Ascending aorta (tissue), 2 donors: Measurements from ENCODE around the gene VWA8. TPM values are rescaled to one million over a fixed set of nuclear protein-coding genes. Genes with fewer than 3 reads are reported as not detected.

Experiments
- DNase-seq, 2 donors: peaks; one replicate each; pipeline ENCODE4 v3.0.0-alpha.2; 2019; ENCODE audit warnings: low spot score in 2 of 2
- H3K27ac ChIP-seq, 2 donors: fragments of 200-600 bp; sonication (generic); one replicate each; pipeline ENCODE4 v1.5.1; 2016 to 2017; ENCODE audit warnings: mild to moderate bottlenecking in 1 of 2
- H3K27me3 ChIP-seq: fragments of 200-600 bp; sonication (generic); one replicate; pipeline ENCODE4 v1.5.1; 2017
- H3K36me3 ChIP-seq, 2 donors: fragments of 200-600 bp; sonication (generic); one replicate each; pipeline ENCODE4 v1.5.1; 2016
- H3K4me1 ChIP-seq, 2 donors: fragments of 200-600 bp; sonication (generic); one replicate each; pipeline ENCODE4 v1.5.1; 2016 to 2017; ENCODE audit warnings: mild to moderate bottlenecking in 1 of 2
- H3K4me3 ChIP-seq, 2 donors: fragments of 200-600 bp; sonication (generic); one replicate each; pipeline ENCODE4 v1.5.1; 2016 to 2017; ENCODE audit warnings: mild to moderate bottlenecking in 1 of 2
- H3K9me3 ChIP-seq, 2 donors: fragments of 200-600 bp; sonication (generic); one replicate each; pipeline ENCODE4 v1.5.1; 2016
- CTCF ChIP-seq, 3 experiments: fragments of 200-600 bp in 2 of 3; fragments of 450-650 bp in 1 of 3; sonication (generic) in 2 of 3; IDR thresholded peaks; one replicate each; pipeline ENCODE4 v1.5.1; 2016 to 2019; ENCODE audit warnings: antibody characterized with exemption in 3 of 3, mild to moderate bottlenecking in 1 of 3, moderate library complexity in 1 of 3
- intact Hi-C: fragments of 100-400 bp; cut with DNase I; formaldehyde crosslinking; loops from one replicate; pipeline ENCODE4 v1.15.1; 2023
- total RNA-seq: library from RNA; depleted of rRNA; stranded (reverse); fragments of >200 nt; gene quantifications from one replicate; pipeline ENCODE4 v1.1.0, GENCODE V29; 2016

The VWA8 gene
- total RNA-seq, 1 donor from 2014 or later = 10.4 TPM

- intact Hi-C loops = no loop called here
- no peaks in the 10 kb centered on the region for H3K27me3 ChIP-seq
- DNase-seq = no peak
- no peak for TF ChIP-seq CTCF (IDR thresholded peaks at IDR 0.05)
- H3K27ac ChIP-seq = no peak overlapping the region
- H3K4me3 ChIP-seq = no peak overlapping the region
- no peaks in the 10 kb centered on the region for H3K36me3 ChIP-seq
- no peaks in the 10 kb centered on the region for H3K9me3 ChIP-seq
- H3K4me1 ChIP-seq = no peaks in the 10 kb centered on the region
These were observed 196.4 kb downstream of the VWA8 start for GRCh38 chr13:41764558-41764957.

- no peaks in the 10 kb centered on the region for H3K9me3 ChIP-seq
- H3K27ac ChIP-seq = no peak overlapping the region
- H3K36me3 ChIP-seq = no peaks in the 10 kb centered on the region
- no peaks in the 10 kb centered on the region for H3K27me3 ChIP-seq
- no peak for DNase-seq
- no peak overlapping the region for H3K4me3 ChIP-seq
- no peaks in the 10 kb centered on the region for H3K4me1 ChIP-seq
- no peak for TF ChIP-seq CTCF (IDR thresholded peaks at IDR 0.05)
- intact Hi-C loops = no loop called here
These were observed 197.1 kb downstream of the VWA8 start for GRCh38 chr13:41763782-41764181.

GRCh38 chr13:41762796-41763195 lies 198.1 kb downstream of the VWA8 start:
- Histone ChIP-seq H3K27ac (no peak overlapping the region), H3K4me3 (no peak overlapping the region), H3K27me3 (no peaks in the 10 kb centered on the region), H3K9me3 (no peaks in the 10 kb centered on the region), H3K4me1 (no peaks in the 10 kb centered on the region), H3K36me3 (no peaks in the 10 kb centered on the region)
- intact Hi-C loops = no loop called here
- no peak for TF ChIP-seq CTCF (IDR thresholded peaks at IDR 0.05)
- no peak for DNase-seq

- no peak for TF ChIP-seq CTCF (IDR thresholded peaks at IDR 0.05)
- Histone ChIP-seq H3K4me3 (no peak overlapping the region), H3K4me1 (peaks cover 0 to 3% of the 10 kb centered on the region in 2 donors), H3K27ac (no peak overlapping the region), H3K9me3 (no peaks in the 10 kb centered on the region), H3K27me3 (no peaks in the 10 kb centered on the region), H3K36me3 (no peaks in the 10 kb centered on the region)
- DNase-seq = no peak
- intact Hi-C loops = no loop called here
These were observed 204.6 kb downstream of the VWA8 start for GRCh38 chr13:41756198-41756880.

- peak overlapping the region in 1 of 2 donors; percentile 17 for H3K27ac ChIP-seq
- H3K27me3 ChIP-seq = no peaks in the 10 kb centered on the region
- H3K4me3 ChIP-seq = no peak overlapping the region
- peaks cover 0 to 5% of the 10 kb centered on the region in 2 donors for H3K4me1 ChIP-seq
- no peak for DNase-seq
- no peaks in the 10 kb centered on the region for H3K9me3 ChIP-seq
- TF ChIP-seq CTCF (IDR thresholded peaks at IDR 0.05) = no peak
- H3K36me3 ChIP-seq = no peaks in the 10 kb centered on the region
- intact Hi-C loops = no loop called here
These were observed 209.0 kb downstream of the VWA8 start for GRCh38 chr13:41751734-41752445.
